GDM1 (cell line): ENCODE measurements around the gene EDDM13.
"Not testable (repeated sequence)": the region's sequence is repeated elsewhere in the genome, so short reads cannot be mapped to it uniquely, and the experiment has no call there.

Experiments
- DNase-seq: peaks from one replicate; lab custom pipeline; 2025; lab: John Stamatoyannopoulos, UW

EDDM13 gene

DNA sequence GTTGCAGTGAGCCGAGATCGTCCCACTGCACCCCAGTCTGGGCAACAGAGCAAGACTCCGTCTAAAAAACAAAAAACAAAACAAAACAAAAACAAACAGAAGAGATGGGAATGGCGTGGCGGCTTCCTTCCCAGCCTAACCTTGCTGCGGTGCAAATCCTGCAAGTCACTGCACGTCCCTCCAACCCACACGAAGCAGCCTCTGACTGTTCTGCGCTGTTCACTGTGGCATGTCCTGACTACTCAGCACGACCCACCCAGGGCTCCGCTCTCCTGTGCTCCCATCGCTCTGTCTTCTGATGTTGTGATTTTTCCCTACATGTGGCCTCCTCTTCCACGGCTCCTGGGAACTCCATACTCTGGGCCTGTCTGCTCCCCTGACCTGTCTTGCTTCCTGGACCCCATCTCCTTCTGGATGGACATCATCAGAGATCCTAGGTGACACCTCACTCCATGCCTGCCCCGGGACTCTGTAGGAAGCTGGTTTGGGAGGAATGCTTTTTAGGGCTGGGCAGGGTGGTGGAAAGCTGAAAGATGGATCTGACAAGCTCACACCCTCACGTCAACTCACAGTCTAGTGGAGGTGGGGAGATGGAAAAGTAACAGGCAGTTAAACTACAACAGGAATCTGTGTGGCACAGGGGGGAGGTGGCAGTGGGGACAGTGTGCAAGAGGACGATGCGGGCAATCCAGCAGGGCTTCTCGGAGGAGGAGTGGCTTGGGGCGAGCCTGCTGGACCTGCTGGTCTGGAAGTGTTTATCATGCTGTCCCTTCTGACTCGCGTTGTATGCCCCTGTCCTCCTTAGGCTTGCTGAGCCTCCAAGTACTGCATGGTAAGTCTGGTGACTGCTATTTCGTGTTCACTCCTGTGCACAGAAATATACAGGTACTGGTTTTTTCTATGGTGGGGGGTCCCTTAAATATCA is 23.2 kb downstream of the EDDM13 start:
- DNase-seq, result no peak

- DNase-seq, result no peak
Measured at GRCh38 chr19:56297010-56297409, 24.5 kb downstream of the EDDM13 start.

DNA sequence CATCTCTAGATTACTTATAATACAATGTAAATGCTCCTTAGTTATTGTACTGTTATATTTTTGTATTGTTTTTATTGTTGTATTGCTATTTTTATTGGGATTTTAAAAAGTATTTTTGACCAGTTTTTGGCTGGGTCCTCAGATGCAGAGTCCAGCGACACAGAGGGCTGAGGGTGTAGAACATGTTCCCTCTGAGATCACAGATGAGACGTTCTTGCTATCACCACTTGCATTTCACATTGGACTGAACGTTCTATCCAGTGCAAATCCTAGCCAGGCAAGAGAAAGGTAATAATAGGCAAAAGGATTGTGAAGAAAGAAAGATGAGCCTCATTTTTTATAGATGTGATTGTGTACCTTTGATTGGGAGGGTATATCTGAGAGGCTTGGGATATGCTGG is 27.1 kb downstream of the EDDM13 start:
- no peak for DNase-seq

GRCh38 chr19:56301155-56301554 is 28.6 kb downstream of the EDDM13 start:
- no peak for DNase-seq

DNA sequence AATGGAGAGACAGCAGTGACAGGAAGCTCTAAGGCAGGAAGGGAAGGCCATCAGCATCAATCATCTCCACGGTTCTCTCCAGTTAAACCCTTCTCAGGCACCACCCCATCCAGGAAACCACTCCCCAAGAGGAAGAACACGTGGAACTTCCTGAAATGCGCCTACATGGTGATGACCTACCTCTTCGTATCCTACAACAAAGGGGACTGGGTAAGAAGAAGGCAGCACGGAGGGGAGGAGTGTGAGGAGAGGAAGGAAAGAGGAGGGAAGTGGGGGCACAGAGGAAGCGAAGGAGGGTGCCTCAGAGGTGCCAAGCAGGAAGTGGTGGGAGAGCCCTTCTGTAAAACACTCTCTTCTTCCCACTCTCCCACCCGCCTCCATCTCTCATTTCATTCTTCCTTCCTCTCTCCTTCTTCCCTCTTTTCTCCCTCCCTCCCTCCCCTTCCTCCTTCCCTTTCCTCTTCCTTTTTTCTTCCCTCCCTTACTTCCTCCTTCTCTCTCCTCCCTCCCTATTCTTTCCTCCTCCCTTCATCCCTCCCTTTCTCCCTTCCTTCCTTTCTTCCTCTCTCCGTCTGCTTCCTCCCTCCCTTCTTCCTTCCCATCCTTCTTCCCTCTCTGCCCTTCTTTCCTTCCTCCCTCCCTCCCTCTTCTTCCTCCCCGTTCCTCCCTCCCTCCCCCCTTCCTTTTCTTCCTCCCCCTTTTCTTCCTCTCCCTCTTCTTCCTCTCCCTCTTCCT is 29.5 kb downstream of the EDDM13 start:
- DNase-seq, result no peak

DNA sequence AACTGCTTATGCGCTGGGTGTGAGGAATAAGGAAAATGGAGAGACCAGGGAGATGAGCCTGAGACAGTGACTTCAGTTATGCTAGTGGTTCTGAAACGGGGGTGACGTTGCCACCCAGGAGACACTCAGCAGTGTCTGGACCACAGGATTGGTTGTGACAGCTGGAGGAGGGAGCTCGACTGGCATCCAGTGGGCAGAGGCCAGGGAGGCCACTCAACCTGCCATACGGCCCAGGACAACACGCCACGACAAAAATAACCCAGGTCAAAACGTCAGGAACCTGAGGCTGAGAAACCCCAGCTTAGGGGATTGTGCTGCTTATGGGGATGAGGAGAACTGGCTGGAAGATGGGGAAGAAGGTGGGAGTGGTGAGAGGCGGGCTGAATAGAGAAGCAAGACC is 31.7 kb downstream of the EDDM13 start:
- DNase-seq, result no peak

DNA sequence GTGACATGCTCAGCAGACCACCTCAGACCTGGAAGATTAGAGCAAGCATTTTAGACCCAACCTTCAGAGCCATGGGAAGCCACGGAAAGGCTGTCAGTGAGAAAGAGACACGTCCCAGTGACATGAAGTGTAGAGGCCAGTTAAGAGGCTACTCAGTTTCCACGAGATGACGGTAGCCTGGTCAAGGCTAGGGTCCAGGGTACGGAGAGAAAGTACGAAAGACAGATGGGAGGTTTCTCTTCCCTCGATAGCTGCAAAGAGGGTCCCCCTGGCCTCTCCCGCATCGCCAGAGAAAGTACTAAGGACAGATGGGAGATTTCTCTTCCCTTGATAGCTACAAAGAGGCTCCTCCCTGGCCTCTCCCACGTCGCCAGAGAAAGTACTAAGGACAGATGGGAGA is 33.5 kb downstream of the EDDM13 start:
- DNase-seq, result no peak

- DNase-seq, result not testable (repeated sequence)
Measured at GRCh38 chr19:56307062-56307461, 34.5 kb downstream of the EDDM13 start.

GRCh38 chr19:56308792-56309191 is 36.2 kb downstream of the EDDM13 start:
- DNase-seq, result no peak

DNA sequence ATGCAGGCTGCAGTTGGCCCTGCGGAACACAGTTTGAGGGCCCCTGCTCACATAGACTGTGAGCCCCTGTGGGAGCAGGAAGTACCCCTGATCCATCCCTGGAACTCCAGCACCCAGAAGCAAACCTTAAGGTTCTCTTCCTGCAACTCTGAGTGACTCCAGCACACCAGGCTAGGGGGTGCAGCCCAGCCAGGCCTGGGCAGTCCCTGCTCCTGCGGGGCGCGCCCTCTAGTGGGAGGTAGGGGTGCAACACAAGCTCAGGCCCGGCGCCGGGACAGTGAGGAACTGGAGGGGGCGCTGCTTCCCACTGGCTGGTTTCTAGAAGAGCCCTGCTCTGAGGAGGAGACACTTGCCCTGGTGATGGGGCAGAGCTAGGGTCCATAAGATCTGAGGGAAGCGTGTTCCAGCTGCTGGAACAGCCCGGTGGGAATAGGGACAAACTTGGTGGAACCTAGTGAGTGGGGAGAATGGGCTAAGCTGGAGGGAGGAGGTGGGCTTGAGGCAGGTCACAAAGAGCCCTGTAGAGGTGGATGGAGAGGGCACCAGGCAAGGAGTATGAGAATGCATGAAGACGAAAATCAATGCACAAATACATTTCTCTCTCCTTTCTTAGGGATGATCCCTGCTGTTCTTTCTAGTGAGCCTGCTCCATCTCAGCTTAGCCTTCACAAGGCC is 37.1 kb downstream of the EDDM13 start:
- peak; percentile 48 for DNase-seq

DNA sequence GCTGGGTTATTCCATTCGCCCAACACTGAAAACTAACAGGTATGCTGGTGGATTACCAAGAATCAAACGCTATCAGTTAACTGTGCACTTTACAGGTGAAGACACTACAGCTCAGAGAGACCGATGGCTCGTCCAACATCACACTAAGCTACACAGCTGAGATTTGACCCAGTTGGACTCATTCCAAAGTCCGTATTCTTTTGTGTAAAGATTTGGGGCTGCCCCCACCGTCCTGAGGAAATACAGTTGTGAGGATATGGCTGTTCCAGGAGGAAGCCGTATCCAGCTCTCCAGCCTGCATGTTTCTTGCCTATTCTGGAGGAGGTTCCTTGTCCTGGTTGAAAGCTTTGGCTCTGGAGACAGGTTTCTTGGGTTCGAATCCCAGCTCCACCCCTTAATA is 37.9 kb downstream of the EDDM13 start:
- no peak for DNase-seq

GRCh38 chr19:56312342-56312741 is 39.8 kb downstream of the EDDM13 start:
- no peak for DNase-seq

DNA sequence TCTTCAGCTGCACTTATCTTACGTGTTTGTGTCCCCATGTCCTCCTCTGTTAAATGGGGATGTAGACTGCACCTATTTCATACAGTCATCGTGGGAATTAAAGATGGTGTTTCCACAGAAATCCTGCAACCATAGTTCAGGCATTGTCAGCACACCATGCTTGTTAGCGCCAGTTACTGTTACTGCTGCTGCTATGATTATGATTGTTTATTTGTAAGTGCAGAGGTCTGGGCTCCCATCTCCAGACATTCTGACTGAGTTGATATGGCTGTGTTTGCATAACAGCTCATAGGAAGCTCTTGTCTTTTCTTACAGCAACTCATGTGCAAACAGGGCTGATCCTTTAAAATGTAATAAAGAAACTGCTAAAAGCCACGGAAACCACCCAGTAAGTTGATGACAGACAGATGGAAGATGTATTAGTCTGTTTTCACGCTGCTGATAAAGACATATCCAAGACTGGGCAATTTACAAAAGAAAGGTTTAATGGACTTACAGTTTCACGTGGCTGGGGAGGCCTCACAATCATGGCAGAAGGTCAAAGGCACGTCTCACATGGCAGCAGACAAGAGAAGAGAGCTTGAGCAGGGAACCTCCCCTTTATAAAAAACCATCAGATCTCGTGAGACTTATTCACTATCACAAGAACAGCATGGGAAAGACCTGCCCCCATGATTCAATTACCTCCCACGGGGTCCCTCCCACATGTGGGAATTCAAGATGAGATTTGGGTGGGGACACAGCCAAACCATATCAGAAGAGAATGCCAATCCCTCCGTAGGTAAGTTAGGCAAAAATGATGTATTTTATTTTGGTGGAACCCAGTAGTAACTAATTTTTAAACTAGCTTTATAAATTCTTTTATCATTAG is 40.5 kb downstream of the EDDM13 start:
- no peak for DNase-seq

- no peak for DNase-seq
Measured at GRCh38 chr19:56314018-56314380, 41.5 kb downstream of the EDDM13 start.

DNA sequence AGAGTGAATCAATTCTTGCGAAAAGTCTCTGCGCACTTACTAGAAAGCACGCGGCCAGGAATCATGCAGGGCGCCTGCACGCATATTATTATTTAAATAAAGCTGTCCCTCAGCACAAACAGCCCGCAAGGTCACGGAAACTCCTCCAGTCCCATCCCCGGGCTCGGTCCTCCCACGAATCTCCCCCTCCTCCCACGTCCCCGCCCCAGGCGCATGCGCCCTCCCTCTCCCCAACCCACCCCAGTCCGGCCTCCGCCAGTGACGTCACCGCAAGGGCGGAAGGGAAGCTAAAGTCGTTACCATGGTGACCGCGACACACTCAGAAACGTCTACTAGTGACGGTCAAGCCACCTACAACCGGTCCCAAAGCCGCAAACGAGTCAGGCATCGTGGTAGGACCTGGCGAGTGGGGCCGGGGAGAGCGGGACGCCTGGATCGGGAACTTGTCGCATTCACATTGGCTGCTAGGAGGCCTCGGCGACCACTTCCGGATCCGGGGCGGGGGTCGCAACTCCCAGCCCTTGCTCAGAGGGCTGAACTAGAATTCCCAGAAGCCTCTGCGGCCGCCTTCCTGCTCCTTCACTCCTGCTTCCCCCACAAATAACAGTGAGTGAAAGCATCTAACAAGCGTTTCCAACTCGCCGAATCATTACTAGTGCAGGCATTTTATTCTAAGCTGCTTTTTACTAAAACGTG is 42.0 kb downstream of the EDDM13 start, which contains the start of gene ZSCAN5A:
Gene ZSCAN5A, minus strand, starts transcription at position 459 of the 696 bp plus-strand sequence. CDS start 89,793 bp downstream, outside the sequence.
- peak; percentile 92 for DNase-seq

DNA sequence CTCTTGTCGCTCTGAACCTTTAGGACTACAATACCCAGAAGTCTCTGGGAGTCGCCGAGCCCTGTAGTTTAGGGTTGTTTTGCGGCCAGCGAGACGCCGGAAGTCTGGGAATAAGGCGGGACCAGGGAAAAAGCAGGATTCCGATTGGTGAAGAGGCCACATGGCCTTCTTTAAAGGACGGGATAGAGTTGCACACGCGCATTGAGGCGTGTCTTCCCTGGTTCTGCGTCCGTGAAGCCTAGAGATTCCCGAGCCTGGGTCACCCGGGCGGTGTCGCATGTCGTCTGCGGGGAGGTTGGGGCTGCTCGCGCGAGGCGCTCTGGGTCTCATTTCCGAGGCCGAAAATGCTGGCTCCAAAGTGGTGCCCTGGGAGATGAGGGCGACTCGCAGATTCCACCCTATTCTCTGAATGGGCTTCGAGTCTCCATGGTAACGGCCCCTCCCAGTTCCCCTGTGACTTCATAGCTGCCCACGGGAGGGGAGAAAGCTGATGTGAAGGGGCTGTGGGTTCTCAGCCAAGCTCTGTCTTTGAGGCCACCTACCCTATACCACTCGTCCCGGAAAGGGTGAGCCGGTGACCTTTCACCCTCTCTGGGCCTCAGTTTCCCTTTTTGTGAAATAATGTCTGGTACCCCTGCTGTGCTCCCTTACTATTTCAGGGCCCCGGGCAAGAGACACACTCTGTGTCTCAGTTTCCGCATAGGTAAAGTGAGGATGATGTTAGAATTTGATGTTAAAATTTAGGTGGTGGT is 42.7 kb downstream of the EDDM13 start:
- DNase-seq, result peak; percentile 92

DNA sequence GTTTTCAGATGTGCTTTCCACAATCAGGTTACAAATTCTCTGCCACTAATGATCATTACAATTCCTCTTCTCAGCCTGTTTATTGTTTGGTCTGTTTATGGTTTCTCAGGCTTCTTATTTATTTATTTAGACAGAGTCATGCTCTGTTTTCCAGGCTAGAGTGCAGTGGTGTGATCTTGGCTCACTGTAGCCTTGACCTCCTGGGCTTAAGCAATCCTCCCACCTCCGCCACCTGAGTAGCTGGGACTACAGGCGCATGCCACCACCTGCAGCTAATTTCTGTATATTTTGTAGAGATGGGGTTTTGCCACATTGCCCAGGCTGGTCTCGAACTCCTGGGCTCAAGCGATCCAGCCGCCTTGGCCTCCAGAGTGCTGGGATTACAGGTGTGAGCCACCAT is 44.2 kb downstream of the EDDM13 start:
- DNase-seq, result no peak

- DNase-seq, result no peak
Measured at GRCh38 chr19:56317749-56318148, 45.2 kb downstream of the EDDM13 start.

DNA sequence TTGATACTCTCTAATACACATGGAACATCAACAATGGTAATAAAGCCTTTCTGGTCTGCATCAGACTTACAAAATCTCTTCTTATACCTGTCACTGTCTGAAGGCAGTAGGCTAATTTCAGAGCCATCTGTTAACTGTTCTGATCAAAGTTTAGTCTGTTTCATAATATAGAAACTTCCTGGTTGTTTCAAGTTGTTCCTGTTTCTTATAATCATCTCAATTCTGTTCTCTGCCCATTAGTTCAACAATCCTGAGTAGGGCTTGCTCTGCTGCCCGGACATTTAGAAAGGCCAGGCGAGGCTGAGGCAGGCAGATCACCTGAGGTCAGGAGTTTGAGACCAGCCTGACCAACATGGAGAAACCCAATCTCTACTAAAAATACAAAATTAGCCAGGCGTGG is 47.4 kb downstream of the EDDM13 start:
- no peak for DNase-seq
